Ascending aorta (tissue), 2 donors: ENCODE measurements around the gene RGR. TPM values are rescaled to one million over a fixed set of nuclear protein-coding genes. Genes with fewer than 3 reads are reported as not detected.

Experiments
- DNase-seq, 2 donors: peaks; one replicate each; pipeline ENCODE4 v3.0.0-alpha.2; 2019; ENCODE audit warnings: low spot score in 2 of 2
- H3K27ac ChIP-seq, 2 donors: fragments of 200-600 bp; sonication (generic); one replicate each; pipeline ENCODE4 v1.5.1; 2016 to 2017; ENCODE audit warnings: mild to moderate bottlenecking in 1 of 2
- H3K27me3 ChIP-seq: fragments of 200-600 bp; sonication (generic); one replicate; pipeline ENCODE4 v1.5.1; 2017
- H3K36me3 ChIP-seq, 2 donors: fragments of 200-600 bp; sonication (generic); one replicate each; pipeline ENCODE4 v1.5.1; 2016
- H3K4me1 ChIP-seq, 2 donors: fragments of 200-600 bp; sonication (generic); one replicate each; pipeline ENCODE4 v1.5.1; 2016 to 2017; ENCODE audit warnings: mild to moderate bottlenecking in 1 of 2
- H3K4me3 ChIP-seq, 2 donors: fragments of 200-600 bp; sonication (generic); one replicate each; pipeline ENCODE4 v1.5.1; 2016 to 2017; ENCODE audit warnings: mild to moderate bottlenecking in 1 of 2
- H3K9me3 ChIP-seq, 2 donors: fragments of 200-600 bp; sonication (generic); one replicate each; pipeline ENCODE4 v1.5.1; 2016
- CTCF ChIP-seq, 3 experiments: fragments of 200-600 bp in 2 of 3; fragments of 450-650 bp in 1 of 3; sonication (generic) in 2 of 3; IDR thresholded peaks; one replicate each; pipeline ENCODE4 v1.5.1; 2016 to 2019; ENCODE audit warnings: antibody characterized with exemption in 3 of 3, mild to moderate bottlenecking in 1 of 3, moderate library complexity in 1 of 3
- intact Hi-C: fragments of 100-400 bp; cut with DNase I; formaldehyde crosslinking; loops from one replicate; pipeline ENCODE4 v1.15.1; 2023
- total RNA-seq: library from RNA; depleted of rRNA; stranded (reverse); fragments of >200 nt; gene quantifications from one replicate; pipeline ENCODE4 v1.1.0, GENCODE V29; 2016

The RGR gene
- total RNA-seq, 1 donor from 2014 or later = not detected

- DNase-seq = no peak
- H3K27ac ChIP-seq = no peak overlapping the region
- no peaks in the 10 kb centered on the region for H3K4me1 ChIP-seq
- intact Hi-C loops = no loop called here
- no peaks in the 10 kb centered on the region for H3K36me3 ChIP-seq
- H3K4me3 ChIP-seq = no peak overlapping the region
- TF ChIP-seq CTCF (IDR thresholded peaks at IDR 0.05) = peak in 2 of 3 experiments; percentile 13 to 23
- H3K9me3 ChIP-seq = no peaks in the 10 kb centered on the region
- no peaks in the 10 kb centered on the region for H3K27me3 ChIP-seq
Observed at GRCh38 chr10:84205049-84205852, 39.6 kb upstream of the RGR start.

GRCh38 chr10:84205853-84206525, 38.9 kb upstream of the RGR start:
- Histone ChIP-seq H3K4me3 (no peak overlapping the region), H3K27ac (no peak overlapping the region), H3K4me1 (no peaks in the 10 kb centered on the region), H3K9me3 (no peaks in the 10 kb centered on the region), H3K27me3 (no peaks in the 10 kb centered on the region), H3K36me3 (no peaks in the 10 kb centered on the region)
- DNase-seq = peak in 1 of 2 donors; percentile 7
- intact Hi-C loops = no loop called here
- no peak for TF ChIP-seq CTCF (IDR thresholded peaks at IDR 0.05)

- no peak overlapping the region for H3K27ac ChIP-seq
- no peaks in the 10 kb centered on the region for H3K36me3 ChIP-seq
- DNase-seq = peak in 1 of 2 donors; percentile 11
- intact Hi-C loops = no loop called here
- no peaks in the 10 kb centered on the region for H3K27me3 ChIP-seq
- TF ChIP-seq CTCF (IDR thresholded peaks at IDR 0.05) = no peak
- H3K4me1 ChIP-seq = no peaks in the 10 kb centered on the region
- no peak overlapping the region for H3K4me3 ChIP-seq
- no peaks in the 10 kb centered on the region for H3K9me3 ChIP-seq
Observed at GRCh38 chr10:84208023-84208422, 36.8 kb upstream of the RGR start.

- H3K27me3 ChIP-seq = no peaks in the 10 kb centered on the region
- H3K4me1 ChIP-seq = no peaks in the 10 kb centered on the region
- no peak for TF ChIP-seq CTCF (IDR thresholded peaks at IDR 0.05)
- intact Hi-C loops = no loop called here
- H3K9me3 ChIP-seq = no peaks in the 10 kb centered on the region
- no peak overlapping the region for H3K27ac ChIP-seq
- no peak overlapping the region for H3K4me3 ChIP-seq
- DNase-seq = peak in 1 of 2 donors; percentile 25
- no peaks in the 10 kb centered on the region for H3K36me3 ChIP-seq
Observed at GRCh38 chr10:84211566-84211965, 33.3 kb upstream of the RGR start.

- Histone ChIP-seq H3K4me1 (no peaks in the 10 kb centered on the region), H3K4me3 (no peak overlapping the region), H3K27ac (no peak overlapping the region), H3K27me3 (no peaks in the 10 kb centered on the region), H3K36me3 (no peaks in the 10 kb centered on the region), H3K9me3 (no peaks in the 10 kb centered on the region)
- no peak for TF ChIP-seq CTCF (IDR thresholded peaks at IDR 0.05)
- intact Hi-C loops = no loop called here
- DNase-seq = peak in 1 of 2 donors; percentile 44
Observed at GRCh38 chr10:84212014-84212413, 32.8 kb upstream of the RGR start.
